ENCODE results near the gene NTMT2. TPM values are rescaled to one million over a fixed set of nuclear protein-coding genes. Genes with fewer than 3 reads are reported as not detected.
A peak's percentile ranks its signal among the peaks of the same experiment; 100 is the strongest.

The NTMT2 gene
- total RNA-seq, 1 donor: not detected

- H2AFZ ChIP-seq (ENCODE audit: low read length): no peak overlapping the region
- no peak for TF ChIP-seq CTCF (IDR thresholded peaks at IDR 0.05; ENCODE audit: extremely low read depth, low read depth, low read length)
- no peaks in the 10 kb centered on the region for H3K27me3 ChIP-seq (ENCODE audit: insufficient read depth, low read length)
- peaks cover 14% of the 10 kb centered on the region for H3K4me1 ChIP-seq (ENCODE audit: insufficient read depth, low read length)
- H3K79me2 ChIP-seq (ENCODE audit: insufficient read depth, low read length): no peaks in the 10 kb centered on the region
- no peak overlapping the region for H3K4me2 ChIP-seq (ENCODE audit: insufficient read depth, low read length)
- no peaks in the 10 kb centered on the region for H3K36me3 ChIP-seq (ENCODE audit: insufficient read depth, low read length)
- no peaks in the 10 kb centered on the region for H4K20me1 ChIP-seq (ENCODE audit: insufficient read depth, low read length)
- no peaks in the 10 kb centered on the region for H3K9me3 ChIP-seq (ENCODE audit: low read depth, low read length)
- H3K27ac ChIP-seq (ENCODE audit: low read depth, low read length): no peak overlapping the region
- DNase-seq (ENCODE audit: insufficient read length, low spot score, missing footprints): no peak
- H3K4me3 ChIP-seq (ENCODE audit: insufficient read depth, low read length): no peak overlapping the region
These were observed 1.0 kb downstream of the NTMT2 start for GRCh38 chr1:170146720-170147263.

DNA sequence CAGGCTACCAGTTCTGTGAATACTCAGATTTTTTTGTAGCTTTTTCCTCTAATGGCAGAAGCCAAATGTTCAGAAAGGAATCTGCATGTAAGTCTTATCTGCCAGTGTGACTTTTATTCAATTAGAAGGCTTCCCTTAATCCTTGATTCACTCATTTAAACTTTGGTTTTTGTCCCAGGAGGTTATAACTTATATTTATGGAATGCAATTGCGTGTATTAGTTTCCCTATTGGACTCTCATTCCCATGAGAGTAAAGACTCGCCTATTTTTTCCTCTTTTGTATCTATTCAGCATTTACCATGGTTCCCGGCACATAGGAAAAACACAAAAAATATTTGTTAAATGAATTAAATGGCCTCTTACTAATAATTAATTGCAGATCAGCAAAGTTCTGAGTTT, 3.5 kb downstream of the NTMT2 start:
- Histone ChIP-seq H4K20me1 (ENCODE audit: insufficient read depth, low read length) (no peaks in the 10 kb centered on the region), H3K4me2 (ENCODE audit: insufficient read depth, low read length) (peak overlapping the region; percentile 10), H3K27me3 (ENCODE audit: insufficient read depth, low read length) (no peaks in the 10 kb centered on the region), H3K9me3 (ENCODE audit: low read depth, low read length) (no peaks in the 10 kb centered on the region), H3K4me1 (ENCODE audit: insufficient read depth, low read length) (peaks cover 14% of the 10 kb centered on the region), H3K79me2 (ENCODE audit: insufficient read depth, low read length) (no peaks in the 10 kb centered on the region), H2AFZ (ENCODE audit: low read length) (no peak overlapping the region), H3K4me3 (ENCODE audit: insufficient read depth, low read length) (no peak overlapping the region), H3K36me3 (ENCODE audit: insufficient read depth, low read length) (no peaks in the 10 kb centered on the region), H3K27ac (ENCODE audit: low read depth, low read length) (peak overlapping the region; percentile 59)
- no peak for DNase-seq (ENCODE audit: insufficient read length, low spot score, missing footprints)
- TF ChIP-seq CTCF (IDR thresholded peaks at IDR 0.05; ENCODE audit: extremely low read depth, low read depth, low read length): no peak

DNA sequence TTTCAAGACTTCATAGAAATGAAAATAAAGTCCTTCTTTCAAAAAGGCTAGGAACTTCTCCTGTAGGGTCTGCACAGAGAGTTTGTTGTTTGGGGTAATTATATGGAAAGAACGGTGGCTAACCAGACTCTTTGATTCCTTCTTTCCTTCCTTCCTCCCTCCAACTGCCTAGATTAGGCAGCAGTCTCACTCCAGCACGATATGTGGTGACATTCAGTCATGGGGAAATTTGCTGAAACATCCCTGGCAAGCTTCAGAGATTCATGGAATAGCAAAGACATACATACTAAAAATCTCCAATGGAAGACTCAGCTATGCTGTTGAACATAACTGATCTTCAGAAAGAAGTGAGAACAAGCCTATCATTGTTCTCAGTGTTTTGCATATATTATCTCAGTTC, 4.3 kb downstream of the NTMT2 start:
- Histone ChIP-seq H2AFZ (ENCODE audit: low read length) (peak overlapping the region; percentile 38), H3K4me3 (ENCODE audit: insufficient read depth, low read length) (no peak overlapping the region), H3K27ac (ENCODE audit: low read depth, low read length) (peak overlapping the region; percentile 59), H3K4me1 (ENCODE audit: insufficient read depth, low read length) (peaks cover 14% of the 10 kb centered on the region), H3K79me2 (ENCODE audit: insufficient read depth, low read length) (no peaks in the 10 kb centered on the region), H3K27me3 (ENCODE audit: insufficient read depth, low read length) (no peaks in the 10 kb centered on the region), H3K36me3 (ENCODE audit: insufficient read depth, low read length) (no peaks in the 10 kb centered on the region), H3K4me2 (ENCODE audit: insufficient read depth, low read length) (peak overlapping the region; percentile 20), H3K9me3 (ENCODE audit: low read depth, low read length) (no peaks in the 10 kb centered on the region), H4K20me1 (ENCODE audit: insufficient read depth, low read length) (no peaks in the 10 kb centered on the region)
- no peak for TF ChIP-seq CTCF (IDR thresholded peaks at IDR 0.05; ENCODE audit: extremely low read depth, low read depth, low read length)
- DNase-seq (ENCODE audit: insufficient read length, low spot score, missing footprints): no peak

- no peak overlapping the region for H3K4me3 ChIP-seq (ENCODE audit: insufficient read depth, low read length)
- no peaks in the 10 kb centered on the region for H3K79me2 ChIP-seq (ENCODE audit: insufficient read depth, low read length)
- H3K27ac ChIP-seq (ENCODE audit: low read depth, low read length): no peak overlapping the region
- no peaks in the 10 kb centered on the region for H4K20me1 ChIP-seq (ENCODE audit: insufficient read depth, low read length)
- peak; percentile 8 for DNase-seq (ENCODE audit: insufficient read length, low spot score, missing footprints)
- no peak for TF ChIP-seq CTCF (IDR thresholded peaks at IDR 0.05; ENCODE audit: extremely low read depth, low read depth, low read length)
- H3K4me1 ChIP-seq (ENCODE audit: insufficient read depth, low read length): peaks cover 13% of the 10 kb centered on the region
- no peak overlapping the region for H3K4me2 ChIP-seq (ENCODE audit: insufficient read depth, low read length)
- no peaks in the 10 kb centered on the region for H3K36me3 ChIP-seq (ENCODE audit: insufficient read depth, low read length)
- H2AFZ ChIP-seq (ENCODE audit: low read length): no peak overlapping the region
- no peaks in the 10 kb centered on the region for H3K27me3 ChIP-seq (ENCODE audit: insufficient read depth, low read length)
- no peaks in the 10 kb centered on the region for H3K9me3 ChIP-seq (ENCODE audit: low read depth, low read length)
These were observed 5.2 kb downstream of the NTMT2 start for GRCh38 chr1:170150921-170151320.

All from osteoblast (primary cell).